Measurements from ENCODE around the gene CEMIP.
"Not testable (repeated sequence)": the region's sequence is repeated elsewhere in the genome, so short reads cannot be mapped to it uniquely, and the experiment has no call there.

The CEMIP gene

GRCh38 chr15:80946576-80946975, 167.4 kb downstream of the CEMIP start:
- DNase-seq (ENCODE audit: low read depth in 2 of 2, low spot score in 1 of 2), result no peak

- no peak for DNase-seq (ENCODE audit: low read depth in 2 of 2, low spot score in 1 of 2)
Measured at GRCh38 chr15:80948651-80949292, 169.6 kb downstream of the CEMIP start.

GRCh38 chr15:80949756-80950155, 170.6 kb downstream of the CEMIP start:
- DNase-seq (ENCODE audit: low read depth in 2 of 2, low spot score in 1 of 2), result no peak

- DNase-seq (ENCODE audit: low read depth in 2 of 2, low spot score in 1 of 2), result no peak
Measured at GRCh38 chr15:80950291-80951078, 171.3 kb downstream of the CEMIP start.

GRCh38 chr15:80951941-80952340, 172.8 kb downstream of the CEMIP start:
- no peak for DNase-seq (ENCODE audit: low read depth in 2 of 2, low spot score in 1 of 2)

- no peak for DNase-seq (ENCODE audit: low read depth in 2 of 2, low spot score in 1 of 2)
Measured at GRCh38 chr15:80953001-80953952, 174.1 kb downstream of the CEMIP start.

GRCh38 chr15:80953953-80954778, 175.0 kb downstream of the CEMIP start:
- no peak for DNase-seq (ENCODE audit: low read depth in 2 of 2, low spot score in 1 of 2)

GRCh38 chr15:80955571-80956452, 176.6 kb downstream of the CEMIP start:
- peak; percentile 14 to 34 for DNase-seq (ENCODE audit: low read depth in 2 of 2, low spot score in 1 of 2)

- no peak for DNase-seq (ENCODE audit: low read depth in 2 of 2, low spot score in 1 of 2)
Measured at GRCh38 chr15:80957556-80957955, 178.4 kb downstream of the CEMIP start.

- DNase-seq (ENCODE audit: low read depth in 2 of 2, low spot score in 1 of 2), result no peak
Measured at GRCh38 chr15:80957976-80958375, 178.8 kb downstream of the CEMIP start.

GRCh38 chr15:80958818-80959495, 179.8 kb downstream of the CEMIP start:
- DNase-seq (ENCODE audit: low read depth in 2 of 2, low spot score in 1 of 2), result no peak

GRCh38 chr15:80965454-80965853, 186.3 kb downstream of the CEMIP start:
- DNase-seq (ENCODE audit: low read depth in 2 of 2, low spot score in 1 of 2), result not testable (repeated sequence)

GRCh38 chr15:80966431-80967197, 187.4 kb downstream of the CEMIP start:
- no peak for DNase-seq (ENCODE audit: low read depth in 2 of 2, low spot score in 1 of 2)

- DNase-seq (ENCODE audit: low read depth in 2 of 2, low spot score in 1 of 2), result no peak
Measured at GRCh38 chr15:80967451-80967850, 188.3 kb downstream of the CEMIP start.

- no peak for DNase-seq (ENCODE audit: low read depth in 2 of 2, low spot score in 1 of 2)
Measured at GRCh38 chr15:80967991-80968510, 188.9 kb downstream of the CEMIP start.

GRCh38 chr15:80969316-80969715, 190.1 kb downstream of the CEMIP start:
- DNase-seq (ENCODE audit: low read depth in 2 of 2, low spot score in 1 of 2), result no peak

- DNase-seq (ENCODE audit: low read depth in 2 of 2, low spot score in 1 of 2), result peak; percentile 18 to 55
Measured at GRCh38 chr15:80970018-80970657, 191.0 kb downstream of the CEMIP start.

- no peak for DNase-seq (ENCODE audit: low read depth in 2 of 2, low spot score in 1 of 2)
Measured at GRCh38 chr15:80970658-80971057, 191.5 kb downstream of the CEMIP start.

Data from stimulated activated CD8-positive, alpha-beta memory T cell treated with anti-CD3 and anti-CD28 coated beads, Interleukin-4, amount 100 ng/mL, for 4 hours (primary cell).